Right atrium auricular region (tissue), 2 donors: ENCODE results near the gene SEC16B. TPM values are rescaled to one million over a fixed set of nuclear protein-coding genes. Genes with fewer than 3 reads are reported as not detected.

Experiments
- DNase-seq: peaks from one replicate; pipeline ENCODE4 v3.0.0-alpha.2; 2019; ENCODE audit warnings: low spot score
- H3K27ac ChIP-seq, 2 donors: fragments of 200-600 bp; sonication (generic); 1 replicate in 1 of 2; 2 replicates in 1 of 2; pipeline ENCODE4 v1.5.1; 2016 to 2019
- H3K27me3 ChIP-seq, 2 donors: fragments of 200-600 bp; sonication (generic); one replicate each; pipeline versions ENCODE4 v1.5.1 to v1.6.0; 2017 to 2019
- H3K36me3 ChIP-seq: fragments of 200-600 bp; sonication (generic); one replicate; pipeline ENCODE4 v1.5.1; 2016
- H3K4me1 ChIP-seq, 2 donors: fragments of 200-600 bp; sonication (generic); one replicate each; pipeline versions ENCODE4 v1.5.1 to v1.6.0; 2017 to 2019
- H3K4me3 ChIP-seq, 2 donors: fragments of 200-600 bp; sonication (generic); 1 replicate in 1 of 2; 2 replicates in 1 of 2; pipeline ENCODE4 v1.5.1; 2017 to 2019; ENCODE audit warnings: mild to moderate bottlenecking in 1 of 2, moderate library complexity in 1 of 2
- H3K9me3 ChIP-seq, 2 donors: fragments of 200-600 bp; sonication (generic); one replicate each; pipeline ENCODE4 v1.5.1; 2019
- CTCF ChIP-seq, 2 donors: fragments of 200-600 bp; sonication (generic); IDR thresholded peaks; one replicate each; pipeline ENCODE4 v1.5.1; 2019; ENCODE audit warnings: antibody characterized with exemption in 2 of 2
- total RNA-seq, 2 donors: library from RNA; depleted of rRNA; stranded (reverse); fragments of >200 nt; gene quantifications; one replicate each; pipeline ENCODE4 v1.1.0, GENCODE V29; 2016

The SEC16B gene
- total RNA-seq, 2 donors from 2014 or later = 1.9 to 5.8 TPM

DNA sequence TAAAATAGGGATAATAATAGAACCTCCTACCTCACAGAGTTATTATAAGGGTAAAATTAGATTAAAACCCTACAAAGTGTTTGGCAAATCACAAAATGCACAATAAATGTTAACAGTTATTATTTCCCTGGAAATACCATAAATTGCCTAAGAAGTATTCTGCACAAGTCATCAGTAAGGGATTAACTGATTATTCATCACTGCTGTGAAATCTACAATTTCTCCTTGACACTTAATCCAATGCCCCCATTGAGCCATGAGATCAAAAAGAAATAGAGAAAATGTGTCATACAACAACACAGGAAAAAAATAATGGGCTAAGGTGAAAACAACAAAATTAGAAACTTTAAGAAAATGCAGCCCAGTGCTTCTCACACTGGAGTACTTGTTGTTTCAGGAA, 6.7 kb upstream of the SEC16B start:
- no peak for DNase-seq

GRCh38 chr1:177975588-177976495, 6.0 kb upstream of the SEC16B start:
- no peak for TF ChIP-seq CTCF (IDR thresholded peaks at IDR 0.05)
- no peak for DNase-seq
- Histone ChIP-seq H3K27me3 (no peaks in the 10 kb centered on the region), H3K4me1 (no peaks in the 10 kb centered on the region), H3K4me3 (no peak overlapping the region), H3K9me3 (no peaks in the 10 kb centered on the region), H3K36me3 (no peaks in the 10 kb centered on the region), H3K27ac (no peak overlapping the region)

More for the DNA sequence above, 6.7 kb upstream of the SEC16B start:
- Histone ChIP-seq H3K36me3 (no peaks in the 10 kb centered on the region), H3K4me3 (no peak overlapping the region), H3K4me1 (peaks cover 0 to 5% of the 10 kb centered on the region in 2 donors), H3K9me3 (no peaks in the 10 kb centered on the region), H3K27me3 (no peaks in the 10 kb centered on the region), H3K27ac (no peak overlapping the region)
- TF ChIP-seq CTCF (IDR thresholded peaks at IDR 0.05) = no peak

DNA sequence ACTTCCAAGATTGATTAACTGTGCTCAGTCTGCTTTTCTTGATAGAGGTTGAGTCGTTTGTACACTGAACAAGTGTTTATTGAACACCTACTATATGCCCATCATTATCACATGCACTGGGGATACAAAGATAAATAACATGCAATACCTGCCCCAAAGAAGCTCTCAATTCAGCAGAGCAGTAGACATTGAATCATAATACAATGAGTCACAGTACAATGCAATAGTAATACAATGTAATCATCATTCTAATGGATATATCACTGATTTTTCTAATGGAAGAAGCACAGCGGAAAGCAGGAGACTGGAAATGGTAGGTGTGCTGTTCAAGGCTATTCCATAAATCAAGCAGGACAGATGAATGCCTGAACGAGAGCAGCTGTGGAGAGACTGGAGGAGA, 3.7 kb upstream of the SEC16B start:
- no peaks in the 10 kb centered on the region for H3K27me3 ChIP-seq
- H3K27ac ChIP-seq = no peak overlapping the region
- no peak for DNase-seq
- H3K4me3 ChIP-seq = no peak overlapping the region
- no peak for TF ChIP-seq CTCF (IDR thresholded peaks at IDR 0.05)
- no peaks in the 10 kb centered on the region for H3K9me3 ChIP-seq
- peaks cover 0 to 6% of the 10 kb centered on the region in 2 donors for H3K4me1 ChIP-seq
- no peaks in the 10 kb centered on the region for H3K36me3 ChIP-seq

GRCh38 chr1:177969109-177969508, 749 bp downstream of the SEC16B start:
- DNase-seq = no peak
- Histone ChIP-seq H3K27me3 (no peaks in the 10 kb centered on the region), H3K4me1 (peaks cover 0 to 7% of the 10 kb centered on the region in 2 donors), H3K4me3 (no peak overlapping the region), H3K36me3 (peaks cover 15% of the 10 kb centered on the region), H3K9me3 (no peaks in the 10 kb centered on the region), H3K27ac (peak overlapping the region in 1 of 2 donors; percentile 12)
- no peak for TF ChIP-seq CTCF (IDR thresholded peaks at IDR 0.05)

DNA sequence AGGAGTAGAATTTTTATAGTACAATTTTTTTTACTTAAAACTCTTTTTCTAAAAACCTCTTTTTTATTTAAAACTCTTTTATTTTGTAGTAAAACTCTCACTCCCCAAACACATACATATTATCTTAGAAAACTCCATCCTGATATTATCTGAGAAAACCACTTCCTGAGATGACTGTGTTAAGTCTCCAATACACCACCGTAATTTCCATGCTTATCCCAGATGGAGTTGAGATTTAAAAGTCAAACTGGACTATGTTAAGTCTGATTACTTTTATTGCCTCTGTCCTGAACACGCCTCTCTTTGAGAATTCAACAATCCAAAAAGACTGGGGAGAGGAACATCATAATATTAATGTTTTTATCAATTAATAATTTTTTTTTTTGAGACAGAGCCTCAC, 3.7 kb downstream of the SEC16B start:
- Histone ChIP-seq H3K27me3 (no peaks in the 10 kb centered on the region), H3K4me3 (no peak overlapping the region), H3K27ac (no peak overlapping the region), H3K9me3 (no peaks in the 10 kb centered on the region), H3K36me3 (peaks cover 19% of the 10 kb centered on the region), H3K4me1 (peaks cover 0 to 7% of the 10 kb centered on the region in 2 donors)
- TF ChIP-seq CTCF (IDR thresholded peaks at IDR 0.05) = no peak
- no peak for DNase-seq
